Measurements from ENCODE around the gene NAPA. TPM values are rescaled to one million over a fixed set of nuclear protein-coding genes. Genes with fewer than 3 reads are reported as not detected.
A peak's percentile ranks its signal among the peaks of the same experiment; 100 is the strongest.

The NAPA gene
- total and polyA plus RNA-seq, 2 of the 13 experiments (the other 11 are each of a cell fraction or from before 2014, with no cell fraction given): 32.6 to 65.9 TPM

DNA sequence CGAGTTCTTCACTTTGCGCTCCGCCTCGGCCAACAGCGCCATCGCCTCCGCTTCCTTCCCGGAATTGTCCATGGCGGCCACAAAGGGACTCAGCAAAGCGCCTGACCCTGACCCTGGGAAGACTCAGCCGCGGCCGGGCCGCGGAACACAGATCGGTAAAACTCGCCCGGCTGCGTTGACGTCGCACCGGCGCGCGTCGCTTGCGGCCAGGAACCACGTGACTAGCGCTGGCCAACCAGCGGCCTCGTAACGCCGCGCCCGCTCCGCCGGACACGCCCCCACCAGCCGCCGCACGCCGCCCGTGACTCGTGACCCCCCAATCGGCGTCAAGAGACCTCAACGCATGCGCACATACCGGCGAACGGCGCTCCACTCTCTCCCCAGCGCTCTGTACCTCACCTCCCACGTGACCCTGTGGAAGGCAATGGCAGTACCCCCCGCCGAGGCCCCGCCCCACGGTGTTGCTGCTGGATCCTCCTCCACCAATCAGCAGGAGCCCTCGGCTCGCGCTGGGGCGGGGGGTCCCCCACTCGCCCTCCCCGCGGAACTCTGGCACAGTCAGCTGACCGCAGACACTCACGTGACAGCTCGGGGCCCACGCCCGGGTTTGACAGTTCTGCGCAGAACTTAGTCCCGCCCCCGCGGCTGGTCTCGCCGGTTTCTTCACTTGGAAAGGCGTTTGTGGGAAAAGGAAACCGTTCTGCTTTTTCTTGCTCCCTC is at the start of gene NAPA (continued):
- TF ChIP-seq, protein P1, sequence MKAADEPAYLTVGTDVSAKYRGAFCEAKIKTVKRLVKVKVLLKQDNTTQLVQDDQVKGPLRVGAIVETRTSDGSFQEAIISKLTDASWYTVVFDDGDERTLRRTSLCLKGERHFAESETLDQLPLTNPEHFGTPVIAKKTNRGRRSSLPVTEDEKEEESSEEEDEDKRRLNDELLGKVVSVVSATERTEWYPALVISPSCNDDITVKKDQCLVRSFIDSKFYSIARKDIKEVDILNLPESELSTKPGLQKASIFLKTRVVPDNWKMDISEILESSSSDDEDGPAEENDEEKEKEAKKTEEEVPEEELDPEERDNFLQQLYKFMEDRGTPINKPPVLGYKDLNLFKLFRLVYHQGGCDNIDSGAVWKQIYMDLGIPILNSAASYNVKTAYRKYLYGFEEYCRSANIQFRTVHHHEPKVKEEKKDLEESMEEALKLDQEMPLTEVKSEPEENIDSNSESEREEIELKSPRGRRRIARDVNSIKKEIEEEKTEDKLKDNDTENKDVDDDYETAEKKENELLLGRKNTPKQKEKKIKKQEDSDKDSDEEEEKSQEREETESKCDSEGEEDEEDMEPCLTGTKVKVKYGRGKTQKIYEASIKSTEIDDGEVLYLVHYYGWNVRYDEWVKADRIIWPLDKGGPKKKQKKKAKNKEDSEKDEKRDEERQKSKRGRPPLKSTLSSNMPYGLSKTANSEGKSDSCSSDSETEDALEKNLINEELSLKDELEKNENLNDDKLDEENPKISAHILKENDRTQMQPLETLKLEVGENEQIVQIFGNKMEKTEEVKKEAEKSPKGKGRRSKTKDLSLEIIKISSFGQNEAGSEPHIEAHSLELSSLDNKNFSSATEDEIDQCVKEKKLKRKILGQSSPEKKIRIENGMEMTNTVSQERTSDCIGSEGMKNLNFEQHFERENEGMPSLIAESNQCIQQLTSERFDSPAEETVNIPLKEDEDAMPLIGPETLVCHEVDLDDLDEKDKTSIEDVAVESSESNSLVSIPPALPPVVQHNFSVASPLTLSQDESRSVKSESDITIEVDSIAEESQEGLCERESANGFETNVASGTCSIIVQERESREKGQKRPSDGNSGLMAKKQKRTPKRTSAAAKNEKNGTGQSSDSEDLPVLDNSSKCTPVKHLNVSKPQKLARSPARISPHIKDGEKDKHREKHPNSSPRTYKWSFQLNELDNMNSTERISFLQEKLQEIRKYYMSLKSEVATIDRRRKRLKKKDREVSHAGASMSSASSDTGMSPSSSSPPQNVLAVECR (CRISPR knock-in tag; IDR thresholded peaks at IDR 0.05; ENCODE audit: borderline replicate concordance): peak; percentile 97
- TF ChIP-seq HNRNPLL (IDR thresholded peaks at IDR 0.05; ENCODE audit: low read depth, low read length, poor library complexity, severe bottlenecking) (peak; percentile 100), ZNF746 (CRISPR knock-in tag; IDR thresholded peaks at IDR 0.05) (no peak), ZNF558 (CRISPR knock-in tag; IDR thresholded peaks at IDR 0.05; ENCODE audit: borderline replicate concordance) (no peak), ZNF816 (CRISPR knock-in tag; IDR thresholded peaks at IDR 0.05; ENCODE audit: borderline replicate concordance) (0 out of 2 replicates have a peak, but pooled peaks have one; percentile 42), NKX3-1 (CRISPR knock-in tag; IDR thresholded peaks at IDR 0.05) (no peak), AGO1 (IDR thresholded peaks at IDR 0.05; ENCODE audit: low read depth, low read length, poor library complexity, severe bottlenecking) (peak; percentile 73), PCBP1 (IDR thresholded peaks at IDR 0.05; ENCODE audit: borderline replicate concordance, low read depth, low read length) (peak; percentile 55; the same call in 1 of the 2 replicates), ZNF775 (CRISPR knock-in tag; IDR thresholded peaks at IDR 0.05; ENCODE audit: borderline replicate concordance) (no peak), ZNF224 (CRISPR knock-in tag; IDR thresholded peaks at IDR 0.05) (peak; percentile 84; the same call in 1 of the 2 replicates), PHB2 (IDR thresholded peaks at IDR 0.05; ENCODE audit: partially characterized antibody) (no peak), ARNT2 (CRISPR knock-in tag; IDR thresholded peaks at IDR 0.05; ENCODE audit: low read depth) (no peak; the same call in 1 of the 2 replicates), ZNF713 (CRISPR knock-in tag; IDR thresholded peaks at IDR 0.05) (no peak), NR3C1 (CRISPR knock-in tag; IDR thresholded peaks at IDR 0.05) (no peak), ZNF350 (CRISPR knock-in tag; IDR thresholded peaks at IDR 0.05; ENCODE audit: borderline replicate concordance, low read depth) (no peak), ZNF777 (CRISPR knock-in tag; IDR thresholded peaks at IDR 0.05) (no peak), ZNF263 (CRISPR knock-in tag; IDR thresholded peaks at IDR 0.05) (peak; percentile 37; the same call in 1 of the 2 replicates), JDP2 (CRISPR knock-in tag; IDR thresholded peaks at IDR 0.05; ENCODE audit: borderline replicate concordance) (no peak)
- TF ChIP-seq, protein P2, sequence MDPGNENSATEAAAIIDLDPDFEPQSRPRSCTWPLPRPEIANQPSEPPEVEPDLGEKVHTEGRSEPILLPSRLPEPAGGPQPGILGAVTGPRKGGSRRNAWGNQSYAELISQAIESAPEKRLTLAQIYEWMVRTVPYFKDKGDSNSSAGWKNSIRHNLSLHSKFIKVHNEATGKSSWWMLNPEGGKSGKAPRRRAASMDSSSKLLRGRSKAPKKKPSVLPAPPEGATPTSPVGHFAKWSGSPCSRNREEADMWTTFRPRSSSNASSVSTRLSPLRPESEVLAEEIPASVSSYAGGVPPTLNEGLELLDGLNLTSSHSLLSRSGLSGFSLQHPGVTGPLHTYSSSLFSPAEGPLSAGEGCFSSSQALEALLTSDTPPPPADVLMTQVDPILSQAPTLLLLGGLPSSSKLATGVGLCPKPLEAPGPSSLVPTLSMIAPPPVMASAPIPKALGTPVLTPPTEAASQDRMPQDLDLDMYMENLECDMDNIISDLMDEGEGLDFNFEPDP (CRISPR knock-in tag; conservative IDR thresholded peaks at IDR 0.05): no peak
- TF ChIP-seq, protein P3, sequence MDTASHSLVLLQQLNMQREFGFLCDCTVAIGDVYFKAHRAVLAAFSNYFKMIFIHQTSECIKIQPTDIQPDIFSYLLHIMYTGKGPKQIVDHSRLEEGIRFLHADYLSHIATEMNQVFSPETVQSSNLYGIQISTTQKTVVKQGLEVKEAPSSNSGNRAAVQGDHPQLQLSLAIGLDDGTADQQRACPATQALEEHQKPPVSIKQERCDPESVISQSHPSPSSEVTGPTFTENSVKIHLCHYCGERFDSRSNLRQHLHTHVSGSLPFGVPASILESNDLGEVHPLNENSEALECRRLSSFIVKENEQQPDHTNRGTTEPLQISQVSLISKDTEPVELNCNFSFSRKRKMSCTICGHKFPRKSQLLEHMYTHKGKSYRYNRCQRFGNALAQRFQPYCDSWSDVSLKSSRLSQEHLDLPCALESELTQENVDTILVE (CRISPR knock-in tag; IDR thresholded peaks at IDR 0.05): peak; percentile 87
